Stomach (tissue), 9 donors: ENCODE measurements around the gene ANKRD28. TPM values are rescaled to one million over a fixed set of nuclear protein-coding genes. Genes with fewer than 3 reads are reported as not detected.

Experiments
- DNase-seq, 2 donors: peaks; one replicate each; pipeline versions ENCODE4 v3.0.0 to v3.0.0-alpha.2; 2013 to 2019
- H3K27ac ChIP-seq, 5 donors: fragments of 200-600 bp in 4 of 5; sonication (generic) in 4 of 5; one replicate each; pipeline ENCODE4 v1.5.1; 2013 to 2019; ENCODE audit warnings: mild to moderate bottlenecking in 1 of 5, moderate library complexity in 1 of 5
- H3K27me3 ChIP-seq, 3 donors: fragments of 200-600 bp; sonication (generic); one replicate each; pipeline ENCODE4 v1.5.1; 2017 to 2019; ENCODE audit warnings: mixed run types in 1 of 3
- H3K36me3 ChIP-seq, 4 donors: fragments of 200-600 bp; sonication (generic); 1 replicate in 3 of 4; 2 replicates in 1 of 4; pipeline ENCODE4 v1.5.1; 2016 to 2019
- H3K4me1 ChIP-seq, 4 donors: fragments of 200-600 bp; sonication (generic); one replicate each; pipeline ENCODE4 v1.5.1; 2016 to 2019
- H3K4me3 ChIP-seq, 4 donors: fragments of 200-600 bp; sonication (generic) in 3 of 4; one replicate each; pipeline ENCODE4 v1.5.1; 2016 to 2019; ENCODE audit warnings: mild to moderate bottlenecking in 1 of 4
- H3K9me3 ChIP-seq, 4 donors: fragments of 200-600 bp; sonication (generic); one replicate each; pipeline ENCODE4 v1.5.1; 2016 to 2019
- EP300 ChIP-seq: sonication (generic); formaldehyde crosslinking; IDR thresholded peaks from one replicate; pipeline ENCODE4 v1.6.1; 2017; ENCODE audit warnings: antibody characterized with exemption
- POLR2A ChIP-seq, 4 donors: fragments of 450-650 bp; IDR thresholded peaks; one replicate each; pipeline ENCODE4 v1.6.1; 2016; ENCODE audit warnings: antibody characterized with exemption in 4 of 4, control low read depth in 2 of 4, mild to moderate bottlenecking in 1 of 4, moderate library complexity in 1 of 4
- POLR2AphosphoS5 ChIP-seq, 3 donors: sonication (generic); formaldehyde crosslinking; IDR thresholded peaks; one replicate each; pipeline ENCODE4 v1.6.1; 2016; ENCODE audit warnings: antibody characterized with exemption in 3 of 3
- WGBS, 5 donors: extraction: QIAGEN DNeasy Blood & Tissue Kit in 3 of 5; methylation state at CpG; one replicate each; pipeline versions ENCODE4 v1.1.5 to v1.1.7; 2013 to 2018; 5-methylcytosine and 5-hydroxymethylcytosine counted together
- intact Hi-C: fragments of 100-400 bp; cut with DNase I; formaldehyde crosslinking; loops from one replicate; pipeline ENCODE4 v1.15.1; 2023; ENCODE audit warnings: low total_unique reads
- polyA plus RNA-seq, 3 donors: library from polyadenylated mRNA; stranded (reverse); fragments of 200-250 nt; gene quantifications; one replicate each; pipeline ENCODE4 v1.2.3, GENCODE V29; 2013
- total RNA-seq, 5 donors: library from RNA; depleted of rRNA; stranded (reverse); fragments of >200 nt; gene quantifications; one replicate each; pipeline versions ENCODE4 v1.1.0 to v1.2.3, GENCODE V29; 2014 to 2016
- TF ChIP-seq, protein P1 (sequence below), 7 experiments: fragments of 450-650 bp in 4 of 7; fragments of 200-600 bp in 3 of 7; sonication (generic) in 3 of 7; IDR thresholded peaks; one replicate each; pipeline ENCODE4 v1.5.1; 2016 to 2019; ENCODE audit warnings: antibody characterized with exemption in 7 of 7, control low read depth in 2 of 7, mild to moderate bottlenecking in 1 of 7
- donor health status: healthy with polysubstance abuse.
- donor health status: Bipolar disorder and iron deficiency.
- donor health status: healthy.

Gene ANKRD28
- total and polyA plus RNA-seq, 8 donors = 6.8 to 102 (median 16.6) TPM

- Histone ChIP-seq H3K27ac (peak overlapping the region in 4 of 5 donors; percentile 66 to 86 (median 72)), H3K9me3 (no peaks in the 10 kb centered on the region)
These were observed 160.4 kb downstream of the ANKRD28 start for GRCh38 chr3:15637131-15637951.

GRCh38 chr3:15636028-15636709 lies 161.6 kb downstream of the ANKRD28 start:
- DNase-seq = peak in 1 of 2 donors; percentile 45
- Histone ChIP-seq H3K4me3 (no peak overlapping the region), H3K27ac (peak overlapping the region in 4 of 5 donors; percentile 66 to 86 (median 72)), H3K4me1 (peaks cover 17 to 71% (median 39%) of the 10 kb centered on the region in 4 donors), H3K9me3 (no peaks in the 10 kb centered on the region), H3K27me3 (no peaks in the 10 kb centered on the region), H3K36me3 (no peaks in the 10 kb centered on the region)
- intact Hi-C loops = loop anchor here (10.0 kb wide), 1 partner anchor 609 kb away; no protein-coding TSS in a partner anchor
- 61 to 79% (median 71%) methylated on average over 14 of the region's 14 CpGs for WGBS, 5 donors
- TF ChIP-seq, protein P1, sequence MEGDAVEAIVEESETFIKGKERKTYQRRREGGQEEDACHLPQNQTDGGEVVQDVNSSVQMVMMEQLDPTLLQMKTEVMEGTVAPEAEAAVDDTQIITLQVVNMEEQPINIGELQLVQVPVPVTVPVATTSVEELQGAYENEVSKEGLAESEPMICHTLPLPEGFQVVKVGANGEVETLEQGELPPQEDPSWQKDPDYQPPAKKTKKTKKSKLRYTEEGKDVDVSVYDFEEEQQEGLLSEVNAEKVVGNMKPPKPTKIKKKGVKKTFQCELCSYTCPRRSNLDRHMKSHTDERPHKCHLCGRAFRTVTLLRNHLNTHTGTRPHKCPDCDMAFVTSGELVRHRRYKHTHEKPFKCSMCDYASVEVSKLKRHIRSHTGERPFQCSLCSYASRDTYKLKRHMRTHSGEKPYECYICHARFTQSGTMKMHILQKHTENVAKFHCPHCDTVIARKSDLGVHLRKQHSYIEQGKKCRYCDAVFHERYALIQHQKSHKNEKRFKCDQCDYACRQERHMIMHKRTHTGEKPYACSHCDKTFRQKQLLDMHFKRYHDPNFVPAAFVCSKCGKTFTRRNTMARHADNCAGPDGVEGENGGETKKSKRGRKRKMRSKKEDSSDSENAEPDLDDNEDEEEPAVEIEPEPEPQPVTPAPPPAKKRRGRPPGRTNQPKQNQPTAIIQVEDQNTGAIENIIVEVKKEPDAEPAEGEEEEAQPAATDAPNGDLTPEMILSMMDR (IDR thresholded peaks at IDR 0.05) = no peak
- peak in 2 of 3 donors; percentile 10 to 13 for TF ChIP-seq POLR2AphosphoS5 (IDR thresholded peaks at IDR 0.05)

More at GRCh38 chr3:15637131-15637951, 160.4 kb downstream of the ANKRD28 start:
- peaks cover 15 to 61% (median 35%) of the 10 kb centered on the region in 4 donors for H3K4me1 ChIP-seq
- intact Hi-C loops = loop anchor here (10.0 kb wide), 1 partner anchor 607 kb away; no protein-coding TSS in a partner anchor
- H3K27me3 ChIP-seq = no peaks in the 10 kb centered on the region
- H3K36me3 ChIP-seq = peaks cover 0 to 7% (median 3%) of the 10 kb centered on the region in 4 donors
- TF ChIP-seq, protein P1 (IDR thresholded peaks at IDR 0.05) = no peak
- no peak for TF ChIP-seq POLR2AphosphoS5 (IDR thresholded peaks at IDR 0.05)
- no peak for TF ChIP-seq EP300
- no peak for TF ChIP-seq POLR2A (IDR thresholded peaks at IDR 0.05)
- WGBS, 5 donors = 62 to 75% (median 67%) methylated on average over 7 of the region's 7 CpGs
- DNase-seq = no peak
- H3K4me3 ChIP-seq = no peak overlapping the region

GRCh38 chr3:15635121-15635661 lies 162.6 kb downstream of the ANKRD28 start:
- DNase-seq = peak in 1 of 2 donors; percentile 85
- TF ChIP-seq EP300 = peak; percentile 36
- TF ChIP-seq POLR2AphosphoS5 (IDR thresholded peaks at IDR 0.05) = peak; percentile 30 to 78 (median 51)
- no peak for TF ChIP-seq POLR2A (IDR thresholded peaks at IDR 0.05)
- TF ChIP-seq, protein P1 (IDR thresholded peaks at IDR 0.05) = no peak
- intact Hi-C loops = loop anchor here (10.0 kb wide), 1 partner anchor 610 kb away; no protein-coding TSS in a partner anchor

DNA sequence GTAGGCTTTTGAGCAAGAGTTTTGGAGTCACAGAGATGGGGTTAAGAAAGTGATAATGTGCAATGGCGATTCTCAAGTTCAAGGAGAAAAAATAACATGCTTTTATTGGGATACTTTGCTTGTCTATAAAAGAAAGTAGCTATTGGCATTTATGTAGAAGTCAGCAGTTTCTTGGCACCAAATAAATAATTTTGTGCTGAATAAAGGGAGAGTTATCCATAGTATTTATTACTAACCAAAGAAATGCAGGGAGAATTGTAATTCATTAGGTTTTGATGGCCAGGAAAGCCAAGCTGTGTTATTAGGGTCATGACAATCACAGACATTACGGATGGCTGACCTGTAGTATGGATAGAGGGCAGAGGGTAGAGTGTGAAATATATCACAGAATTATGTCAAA lies 163.1 kb downstream of the ANKRD28 start:
- Histone ChIP-seq H3K36me3 (no peaks in the 10 kb centered on the region), H3K9me3 (no peaks in the 10 kb centered on the region), H3K4me1 (peaks cover 26 to 84% (median 49%) of the 10 kb centered on the region in 4 donors), H3K27me3 (no peaks in the 10 kb centered on the region), H3K27ac (peak overlapping the region in 4 of 5 donors; percentile 66 to 86 (median 72)), H3K4me3 (no peak overlapping the region)
- DNase-seq = no peak
- TF ChIP-seq EP300 = no peak
- TF ChIP-seq, protein P1 (IDR thresholded peaks at IDR 0.05) = no peak
- TF ChIP-seq POLR2AphosphoS5 (IDR thresholded peaks at IDR 0.05) = no peak
- TF ChIP-seq POLR2A (IDR thresholded peaks at IDR 0.05) = no peak
- intact Hi-C loops = loop anchor here (10.0 kb wide), 1 partner anchor 610 kb away; no protein-coding TSS in a partner anchor
- WGBS, 5 donors = 61 to 87% (median 71%) methylated on average over 2 of the region's 2 CpGs

More at GRCh38 chr3:15635121-15635661, 162.6 kb downstream of the ANKRD28 start:
- Histone ChIP-seq H3K4me1 (peaks cover 26 to 80% (median 47%) of the 10 kb centered on the region in 4 donors), H3K27me3 (no peaks in the 10 kb centered on the region), H3K9me3 (no peaks in the 10 kb centered on the region), H3K27ac (peak overlapping the region; percentile 1 to 86 (median 66)), H3K4me3 (no peak overlapping the region), H3K36me3 (no peaks in the 10 kb centered on the region)
- 53 to 81% (median 78%) methylated on average over 13 of the region's 13 CpGs for WGBS, 5 donors
